NCI-H146 treated with DMSO at 0.1 percent for 48 hours (cell line): ENCODE data around the gene CTNND2.

ENCODE experiments used
- DNase-seq: peaks from one replicate; lab custom pipeline; 2025; ENCODE audit not compliant: unreplicated experiment; lab: John Stamatoyannopoulos, UW

Gene CTNND2

DNA sequence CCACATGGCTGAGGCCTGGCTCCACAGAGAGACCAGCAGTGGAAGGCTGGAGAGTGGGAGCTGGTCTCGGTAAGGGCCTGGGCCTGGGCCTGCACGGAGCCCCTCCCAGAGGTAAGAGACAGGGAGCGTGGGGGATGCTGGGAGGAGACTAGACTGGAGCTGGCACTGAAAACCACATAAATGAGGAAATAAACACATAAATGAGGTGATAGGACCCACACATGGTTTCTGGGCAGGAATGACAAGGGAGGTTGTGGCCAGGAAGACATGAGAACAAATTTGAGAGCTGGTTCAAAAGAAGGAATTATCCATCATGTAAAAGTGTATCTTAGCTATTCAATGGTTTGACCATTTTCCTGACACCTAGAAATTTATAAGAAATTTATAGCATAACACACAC, 691.5 kb downstream of the CTNND2 start:
- no peak for DNase-seq

DNA sequence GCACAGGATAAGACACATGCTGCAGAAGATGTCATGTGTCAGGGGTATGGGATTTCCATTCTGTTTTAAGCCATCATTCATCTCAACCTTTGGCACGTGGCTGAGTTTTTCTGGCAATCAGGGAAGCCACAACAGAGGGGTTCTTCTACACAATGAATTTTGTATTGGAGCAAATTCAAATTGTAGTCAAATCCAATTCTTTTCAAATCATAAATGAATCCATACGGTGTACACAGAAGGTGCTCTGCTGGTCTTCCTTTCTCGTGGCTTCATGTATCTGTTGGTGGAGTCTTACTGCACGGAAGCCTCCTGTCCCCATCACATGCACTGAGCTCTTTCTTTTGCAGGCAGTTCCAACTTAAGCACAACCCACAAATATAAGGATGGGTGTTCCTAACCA, 706.5 kb downstream of the CTNND2 start:
- DNase-seq, result no peak

DNA sequence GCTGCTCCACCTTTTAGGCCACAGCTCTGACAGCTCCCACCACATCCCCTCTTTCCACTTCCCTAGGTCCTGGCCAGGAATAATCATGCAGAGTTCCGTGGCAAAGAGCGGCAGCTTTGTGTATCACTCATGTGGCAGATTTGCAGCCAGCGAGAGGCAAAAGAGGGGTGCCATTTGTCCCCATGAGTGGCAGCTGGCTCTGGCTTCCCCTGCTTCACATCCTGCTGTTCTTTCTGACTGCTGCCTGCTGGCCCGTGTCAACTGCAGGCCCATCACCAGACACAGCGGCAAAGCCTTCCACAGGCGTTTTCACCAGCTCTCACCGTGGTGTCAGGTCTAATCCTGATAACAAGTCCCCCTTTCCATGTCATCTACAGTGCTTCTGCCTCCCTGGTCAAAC, 712.6 kb downstream of the CTNND2 start:
- DNase-seq, result no peak

DNA sequence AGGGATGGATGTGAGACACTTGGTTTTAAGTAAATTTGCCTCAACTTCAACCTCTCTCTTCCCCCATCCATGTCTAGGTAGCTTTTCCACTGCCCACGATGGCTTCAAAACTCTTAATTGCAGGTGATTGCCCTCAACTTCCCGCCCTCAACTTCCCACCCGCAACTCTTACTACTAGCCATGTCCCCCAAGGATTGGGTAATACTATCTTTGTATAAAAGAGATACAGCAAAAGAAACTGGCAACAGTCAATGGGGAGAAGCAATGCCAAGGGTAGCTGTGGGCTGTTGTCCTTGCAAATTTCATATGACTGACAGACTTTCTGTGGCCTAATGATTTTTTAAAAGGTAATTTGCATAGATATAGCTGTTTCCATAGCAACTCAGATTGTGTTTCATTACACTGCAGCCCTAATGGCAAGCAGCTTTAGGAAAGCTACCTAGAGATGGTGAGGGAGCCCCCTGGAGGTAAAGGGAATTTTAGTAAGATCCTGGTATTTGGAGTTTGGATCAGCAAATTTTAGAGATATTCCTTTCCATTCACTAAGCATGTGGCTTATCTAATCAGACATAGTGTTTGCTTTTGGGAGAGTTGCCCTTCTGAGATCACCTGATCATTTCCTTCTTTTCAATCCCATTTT, 721.7 kb downstream of the CTNND2 start:
- no peak for DNase-seq

DNA sequence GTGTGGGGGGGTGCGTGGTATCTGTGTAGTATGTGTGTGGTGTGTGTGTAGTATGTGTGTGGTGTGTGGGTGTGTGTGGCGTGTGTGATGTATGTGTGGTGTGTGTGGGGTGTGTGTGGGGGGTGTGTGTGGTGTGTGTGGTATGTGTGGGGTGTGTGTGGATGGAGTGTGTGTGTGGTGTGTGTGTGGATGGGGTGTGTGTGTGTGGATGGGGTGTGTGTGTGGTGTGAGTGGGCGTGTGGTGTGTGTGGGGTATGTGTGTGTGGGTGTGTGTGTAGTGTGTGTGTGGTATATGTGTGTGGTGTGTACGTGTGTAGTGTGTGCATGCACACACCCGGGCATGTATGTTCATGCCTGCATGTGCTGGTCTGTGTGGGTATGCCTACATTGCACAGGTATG, 722.3 kb downstream of the CTNND2 start:
- no peak for DNase-seq

DNA sequence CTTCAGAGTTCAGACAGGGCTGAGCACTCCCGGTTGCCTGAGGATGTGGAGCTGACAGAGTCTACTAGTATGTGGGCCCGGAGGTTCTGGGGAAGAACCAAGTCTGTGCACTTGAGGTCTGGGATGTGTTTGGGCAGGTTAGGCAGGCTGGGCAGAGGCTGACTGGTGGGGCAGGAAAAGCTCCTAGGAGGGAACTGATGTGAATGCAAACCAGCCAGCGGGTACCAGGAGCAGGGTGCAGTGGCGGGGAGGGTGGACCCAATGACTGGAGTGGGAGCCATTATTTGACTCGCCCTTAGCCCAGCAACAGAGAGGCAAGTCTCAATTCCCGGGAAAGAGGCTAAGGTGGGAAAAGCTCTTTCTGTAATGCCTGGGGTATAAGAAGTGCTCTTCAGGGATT, 723.4 kb downstream of the CTNND2 start:
- DNase-seq, result no peak

DNA sequence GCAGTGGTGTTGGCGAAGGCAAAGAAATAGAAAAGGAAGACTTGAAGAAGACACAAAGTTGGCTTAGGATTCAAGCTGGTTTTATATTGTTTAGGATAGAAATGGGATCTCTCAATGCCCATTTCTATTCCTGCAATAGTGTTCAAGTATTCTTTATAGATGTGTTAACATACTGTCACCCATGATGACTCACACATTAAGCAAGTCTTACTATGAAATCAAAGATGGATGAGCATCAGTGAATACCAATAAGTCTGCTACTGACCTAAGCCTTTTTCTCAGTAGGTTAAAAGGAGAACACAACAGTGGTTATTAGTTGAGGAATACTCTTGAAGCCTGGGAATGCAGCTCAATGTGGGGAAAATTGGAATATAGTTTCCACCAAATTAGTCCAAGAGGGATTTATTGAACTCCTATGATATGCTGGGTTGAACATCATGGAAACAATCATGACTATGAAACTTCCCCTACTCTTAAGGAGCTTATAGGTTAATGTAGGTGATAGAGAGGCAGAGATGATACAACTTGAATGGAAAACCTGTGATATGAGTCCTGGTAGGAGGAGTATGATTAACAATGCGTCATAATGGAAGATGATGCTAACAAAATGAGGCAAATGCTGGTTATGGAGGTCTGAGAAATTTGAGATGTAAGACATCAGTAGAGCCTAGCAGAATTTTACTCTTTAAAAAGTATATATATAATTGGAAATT, 726.1 kb downstream of the CTNND2 start:
- DNase-seq, result no peak

DNA sequence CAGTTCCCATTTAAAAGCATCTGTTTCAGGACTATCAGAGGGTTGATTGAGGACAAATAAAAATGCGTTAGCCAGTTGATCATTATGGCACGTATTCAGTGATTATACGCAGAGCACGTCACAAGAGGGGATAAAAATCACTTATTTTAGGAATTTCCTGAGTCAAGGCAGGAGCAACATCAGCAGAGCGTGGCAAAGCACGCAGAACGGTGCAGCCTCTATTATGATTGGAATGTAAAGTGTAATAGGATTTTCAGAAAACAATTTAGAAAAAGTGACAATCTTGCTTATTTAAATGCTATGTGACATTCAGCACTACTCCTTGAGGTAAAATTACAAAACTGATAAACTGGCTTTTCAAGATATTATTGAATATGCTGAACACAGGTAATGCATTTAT, 729.7 kb downstream of the CTNND2 start:
- DNase-seq, result no peak

DNA sequence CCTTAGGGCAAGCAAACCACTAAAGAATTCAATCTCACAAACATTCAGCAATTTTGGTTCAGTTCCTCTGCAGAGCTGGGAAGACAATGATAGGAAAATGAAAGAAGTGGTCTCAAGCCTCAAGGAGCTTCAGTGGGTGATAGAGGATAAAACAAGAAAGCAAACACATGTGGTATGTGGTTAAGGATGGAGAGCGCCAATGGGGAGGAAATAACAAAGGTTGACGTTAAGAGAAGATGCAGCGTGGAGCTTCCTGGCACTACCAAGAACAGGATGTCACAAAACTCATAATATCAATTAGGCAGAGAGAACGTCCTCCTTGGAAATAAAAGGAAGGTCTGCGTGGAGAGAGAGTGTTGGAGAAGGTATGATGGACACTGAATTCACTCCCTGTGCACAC, 731.8 kb downstream of the CTNND2 start:
- DNase-seq, result no peak

DNA sequence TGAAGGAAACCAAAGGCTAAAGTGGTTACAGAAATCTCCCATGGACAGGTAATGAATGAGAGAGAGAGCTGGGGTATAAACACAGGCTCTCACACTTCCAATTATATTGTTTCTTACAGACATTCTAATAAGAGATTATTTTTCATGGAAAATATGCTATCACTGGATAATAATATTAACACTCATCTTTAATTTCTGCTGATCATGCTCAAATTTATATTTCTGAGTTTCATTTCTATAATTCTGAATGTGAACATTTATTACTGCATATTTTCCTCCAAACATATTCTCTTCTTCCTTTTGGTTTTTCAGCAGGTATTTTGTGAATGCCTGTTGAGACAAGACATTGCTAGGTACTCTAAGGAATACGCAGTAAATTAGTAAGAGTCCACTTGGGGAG, 733.0 kb downstream of the CTNND2 start:
- DNase-seq, result no peak

DNA sequence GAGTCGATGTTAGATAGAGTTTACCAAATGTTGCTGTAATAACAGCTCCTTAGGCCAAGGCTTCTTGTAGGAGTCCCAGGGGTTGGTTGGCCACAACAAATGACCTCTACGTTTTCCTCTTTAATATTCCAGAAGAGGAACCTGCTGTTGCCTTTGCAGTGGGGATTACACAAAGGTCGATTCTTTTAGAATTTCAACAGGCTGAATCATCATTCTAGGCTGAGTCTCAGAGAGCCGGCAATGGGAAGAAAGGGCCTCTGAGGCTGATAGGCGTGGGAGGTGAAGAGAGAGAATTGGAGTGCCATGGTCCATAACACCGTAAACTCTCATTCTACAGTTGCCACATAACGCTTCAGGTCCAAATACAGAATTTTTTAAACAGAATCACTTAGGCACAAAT, 737.3 kb downstream of the CTNND2 start:
- DNase-seq, result no peak

DNA sequence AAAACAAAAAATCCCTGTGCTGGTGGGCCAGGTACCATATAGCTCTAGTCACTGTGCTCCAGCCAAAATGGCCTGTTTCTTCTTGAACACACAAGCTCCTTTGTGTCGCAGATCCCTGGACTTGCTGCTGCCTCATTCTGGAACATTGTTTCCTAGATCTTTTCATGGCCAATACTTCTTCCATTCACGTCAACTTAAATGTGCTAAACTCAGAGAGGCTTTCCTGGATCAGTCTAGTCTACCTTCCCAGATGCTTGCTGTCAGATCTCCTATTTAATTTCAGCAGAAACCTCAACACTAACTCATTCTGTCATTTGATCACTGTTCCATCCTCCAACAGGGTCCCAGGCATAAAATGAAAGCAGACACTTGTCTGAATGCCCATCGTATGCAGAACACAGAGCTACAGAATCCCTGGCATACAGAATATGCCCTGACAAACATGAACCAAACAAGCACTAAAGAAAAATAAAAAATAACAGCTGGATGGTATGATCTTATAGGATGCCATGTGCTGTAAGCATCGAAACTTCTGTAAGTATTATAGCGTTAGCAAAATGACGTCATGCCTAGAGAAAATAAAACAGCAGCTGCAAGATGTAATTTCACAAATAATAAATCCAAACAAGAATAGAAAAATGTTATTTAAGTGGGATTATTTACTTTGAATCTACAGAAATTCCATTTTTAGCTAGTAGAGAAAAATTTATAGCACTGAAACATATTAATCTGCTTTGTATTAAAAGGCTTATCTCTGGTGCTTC, 739.5 kb downstream of the CTNND2 start:
- DNase-seq, result no peak

DNA sequence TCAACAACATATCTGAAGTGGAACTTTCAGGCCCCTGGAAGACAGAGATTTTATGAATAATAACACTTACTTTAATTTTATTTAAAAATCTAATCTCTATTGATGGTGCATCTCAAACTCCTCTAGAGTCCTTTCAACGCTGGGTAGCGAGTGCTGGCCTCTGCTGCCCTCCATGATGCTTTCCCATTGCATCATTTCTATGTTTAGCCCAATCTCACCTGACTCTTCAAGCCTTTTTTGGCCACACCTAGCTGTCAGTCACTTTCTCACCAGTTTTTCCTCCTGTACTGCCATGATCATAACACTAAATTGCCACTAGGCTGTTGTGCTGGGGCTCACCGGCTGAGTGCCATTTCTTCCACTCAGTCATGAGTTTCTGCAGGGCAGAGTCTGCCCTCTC, 747.1 kb downstream of the CTNND2 start:
- no peak for DNase-seq

DNA sequence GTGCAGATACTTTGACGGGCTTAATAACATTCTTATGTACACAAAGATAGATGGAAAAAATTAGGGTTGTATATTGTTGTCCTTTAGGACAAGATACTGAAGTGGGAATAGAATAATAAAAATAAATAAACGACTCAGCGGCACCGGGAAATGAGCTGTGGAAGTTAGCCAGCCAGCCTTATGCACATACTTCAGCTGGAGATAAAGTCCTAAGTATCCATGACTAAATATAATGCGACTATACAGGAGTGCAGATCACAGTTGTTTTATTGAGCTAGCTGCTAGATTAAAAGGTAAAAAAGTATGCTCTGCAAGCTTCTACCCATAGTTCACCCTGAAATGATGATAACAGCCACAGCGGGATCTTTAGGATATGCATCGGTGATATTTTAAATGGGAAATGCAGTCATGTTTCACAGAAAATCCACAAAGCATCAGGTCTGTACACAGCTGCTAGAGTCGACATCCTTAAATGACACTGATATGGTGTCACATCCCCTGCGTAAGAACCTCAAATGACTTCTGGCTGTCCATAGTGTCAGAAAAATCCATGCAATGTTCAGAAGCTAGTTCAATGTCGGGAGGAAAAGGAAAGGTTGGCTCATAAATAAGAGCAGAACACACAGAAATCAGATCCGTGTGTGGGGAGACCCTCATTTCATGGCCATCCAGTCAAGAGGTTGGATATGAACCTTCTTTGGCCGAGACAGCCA, 750.4 kb downstream of the CTNND2 start:
- no peak for DNase-seq

DNA sequence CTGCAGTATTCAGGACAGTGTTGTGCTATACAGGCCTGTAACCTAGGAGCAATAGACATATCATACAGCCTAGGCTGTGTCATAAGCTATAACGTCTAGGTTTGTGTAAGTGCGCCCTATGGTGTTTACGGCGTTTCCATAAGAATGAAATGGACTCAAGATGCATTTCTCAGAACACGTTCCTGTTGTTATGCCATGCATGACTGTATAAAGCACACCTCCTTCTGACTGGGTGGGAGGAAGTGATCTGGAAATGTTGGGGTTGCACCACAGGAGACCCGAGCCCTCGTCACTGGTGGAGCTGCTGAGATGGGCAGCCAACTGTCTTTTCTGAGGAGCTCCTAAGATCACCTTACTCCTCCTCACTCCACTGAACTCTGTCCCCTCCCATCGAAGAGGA, 751.9 kb downstream of the CTNND2 start:
- no peak for DNase-seq

DNA sequence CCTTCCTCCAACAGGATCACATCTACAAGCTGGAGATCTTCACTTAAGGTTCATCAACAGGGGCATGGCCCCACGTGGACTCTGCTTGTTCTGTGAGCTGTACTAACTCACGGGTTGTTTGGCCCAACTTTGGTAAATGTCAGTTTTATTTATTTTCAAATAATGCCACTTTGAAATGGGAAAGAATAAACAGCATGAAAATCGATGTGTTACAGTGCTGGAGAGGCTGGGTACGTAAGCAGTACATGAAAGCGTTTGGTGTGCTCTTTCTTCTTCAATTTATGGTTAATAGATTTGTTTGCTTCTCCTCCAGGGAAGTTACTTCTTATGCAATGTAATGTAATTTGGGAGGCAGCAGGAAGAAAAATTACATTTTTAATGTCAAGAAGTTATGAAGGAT, 753.3 kb downstream of the CTNND2 start:
- no peak for DNase-seq

DNA sequence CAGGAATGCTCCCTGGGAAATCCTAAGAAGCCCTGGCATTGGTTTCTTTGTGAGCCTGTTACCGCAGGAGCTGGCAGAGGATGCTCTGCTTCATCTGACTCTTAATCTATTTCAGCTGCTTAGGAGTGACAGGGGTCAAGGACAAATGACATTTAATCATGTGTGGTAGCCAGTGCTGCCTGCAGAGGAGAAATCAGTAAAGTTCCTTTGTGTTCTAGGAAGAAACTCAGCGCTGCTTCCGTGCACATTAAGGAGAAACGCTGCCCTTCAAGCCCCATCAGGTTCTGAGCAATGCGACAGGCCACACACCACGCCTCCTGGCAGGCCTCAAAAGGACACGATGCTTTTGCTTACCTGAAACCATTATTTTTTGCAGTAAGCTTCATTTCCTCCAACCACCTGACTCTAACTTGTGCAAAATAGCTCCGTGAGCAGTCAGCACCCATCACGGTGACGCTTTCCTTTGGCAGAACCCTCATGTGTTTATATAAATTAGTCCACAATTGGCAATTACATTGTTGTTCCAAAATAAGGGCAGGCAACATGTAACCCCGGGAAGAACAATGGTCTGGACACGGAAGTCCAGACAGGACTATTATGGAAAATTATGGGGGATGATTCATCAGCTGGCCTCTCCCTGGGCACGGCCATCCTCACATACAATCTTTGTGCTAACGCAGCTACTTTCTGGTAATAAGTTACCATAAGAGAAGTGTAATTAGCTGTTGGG, 755.3 kb downstream of the CTNND2 start:
- DNase-seq, result no peak

DNA sequence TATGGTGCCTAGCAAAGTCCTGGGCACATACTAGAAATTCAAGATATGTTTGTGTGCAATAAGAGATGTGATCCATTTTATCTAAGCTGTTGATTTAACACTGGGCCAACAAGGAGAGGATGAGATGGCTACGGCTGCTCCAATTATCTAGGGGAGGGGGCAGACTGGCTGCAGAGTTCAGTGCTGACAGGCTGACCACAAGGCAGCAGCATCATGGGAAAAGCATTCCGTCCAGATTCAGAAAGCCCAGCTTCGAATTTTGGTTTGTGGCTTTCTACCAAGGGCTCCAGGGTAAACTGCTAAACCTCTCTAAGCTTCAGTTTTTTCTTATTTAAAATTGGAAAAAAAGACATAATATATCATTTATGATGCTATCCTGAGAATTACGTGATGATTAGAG, 758.1 kb downstream of the CTNND2 start:
- DNase-seq, result no peak

DNA sequence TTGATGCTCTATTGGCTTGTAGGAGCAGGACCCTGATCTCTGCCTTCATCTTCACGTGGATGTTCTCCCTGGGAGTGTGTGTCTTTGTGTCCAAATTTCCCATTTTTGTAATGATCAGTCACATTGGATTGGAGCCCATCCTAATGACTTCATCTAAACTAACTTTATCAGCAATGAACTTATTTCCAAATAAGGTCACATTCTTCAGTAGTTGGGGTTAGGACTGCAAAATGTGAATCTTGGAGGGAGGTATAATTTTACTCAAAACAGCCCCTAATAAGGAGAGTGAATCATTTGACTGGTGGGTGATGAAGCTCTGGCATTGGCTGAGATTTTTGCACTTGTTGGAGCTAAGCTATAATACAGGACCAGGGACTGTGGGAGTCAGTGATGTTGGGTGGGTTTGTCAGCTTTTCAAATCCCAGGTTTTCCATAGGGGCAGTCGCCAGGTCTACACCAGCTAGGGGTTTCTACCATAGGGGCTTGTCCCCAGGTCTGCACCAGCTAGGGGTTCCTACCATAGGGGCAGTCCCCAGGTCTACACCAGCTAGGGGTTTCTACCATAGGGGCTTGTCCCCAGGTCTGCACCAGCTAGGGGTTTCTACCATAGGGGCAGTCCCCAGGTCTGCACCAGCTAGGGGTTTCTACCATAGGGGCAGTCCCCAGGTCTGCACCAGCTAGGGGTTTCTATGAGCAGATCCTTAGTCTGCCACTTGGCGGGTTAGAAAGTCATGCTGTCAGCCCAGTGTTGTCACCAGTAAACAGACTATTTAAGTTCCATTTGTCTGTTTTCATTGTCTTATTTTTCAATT, 760.6 kb downstream of the CTNND2 start:
- DNase-seq, result no peak

DNA sequence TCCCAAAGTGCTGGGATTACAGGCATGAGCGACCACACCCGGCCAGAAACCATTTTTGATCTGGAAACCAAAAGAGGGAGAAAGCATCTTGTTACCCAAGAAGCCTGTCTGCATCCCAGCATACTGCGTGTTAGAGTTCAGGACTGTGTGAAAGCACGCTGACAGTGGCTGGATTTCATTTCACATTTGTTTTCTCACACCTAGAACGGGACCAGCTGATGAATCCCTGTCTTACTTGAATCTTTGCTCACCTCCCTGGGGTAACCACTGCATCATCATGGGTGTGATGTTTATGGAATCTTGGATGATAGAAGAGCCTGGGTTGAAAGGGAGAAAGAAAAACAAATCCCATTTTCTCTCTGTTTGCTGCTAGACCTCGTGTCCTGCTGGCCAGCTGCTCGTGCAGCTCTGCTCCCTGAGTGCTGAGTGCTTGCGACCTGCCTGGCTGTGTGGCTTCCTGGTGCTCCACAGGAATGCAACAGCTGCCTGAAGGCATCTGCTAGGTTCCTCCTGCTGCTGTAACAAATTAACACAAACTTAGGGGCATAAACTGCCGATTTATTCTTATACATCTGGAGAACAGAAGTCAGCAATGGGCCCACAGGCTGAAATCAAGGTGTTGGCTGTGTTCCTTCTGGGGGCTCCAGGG, 764.9 kb downstream of the CTNND2 start:
- DNase-seq, result no peak
